Vagina (tissue), 2 donors: ENCODE data around the gene HELZ. TPM values are rescaled to one million over a fixed set of nuclear protein-coding genes. Genes with fewer than 3 reads are reported as not detected.

Source experiments
- DNase-seq, 2 donors: peaks; one replicate each; pipeline ENCODE4 v3.0.0-alpha.2; 2017; ENCODE audit errors: extremely low spot score in 2 of 2
- H3K27ac ChIP-seq: fragments of 200-600 bp; sonication (generic); one replicate; pipeline ENCODE4 v1.5.1; 2019
- H3K27me3 ChIP-seq: fragments of 200-600 bp; sonication (generic); one replicate; pipeline ENCODE4 v1.5.1; 2019
- H3K36me3 ChIP-seq, 2 donors: fragments of 200-600 bp; sonication (generic); one replicate each; pipeline ENCODE4 v1.5.1; 2017 to 2019
- H3K4me1 ChIP-seq: fragments of 200-600 bp; sonication (generic); one replicate; pipeline ENCODE4 v1.5.1; 2019
- H3K4me3 ChIP-seq, 2 donors: fragments of 200-600 bp; sonication (generic); 1 replicate in 1 of 2; 2 replicates in 1 of 2; pipeline ENCODE4 v1.5.1; 2016 to 2019
- H3K9me3 ChIP-seq: fragments of 200-600 bp; sonication (generic); one replicate; pipeline ENCODE4 v1.5.1; 2019
- CTCF ChIP-seq, 3 experiments: fragments of 450-650 bp in 2 of 3; fragments of 200-600 bp in 1 of 3; sonication (generic) in 1 of 3; IDR thresholded peaks; one replicate each; pipeline ENCODE4 v1.5.1; 2017 to 2019; ENCODE audit warnings: antibody characterized with exemption in 3 of 3, mild to moderate bottlenecking in 2 of 3, moderate library complexity in 2 of 3
- POLR2A ChIP-seq, 2 donors: fragments of 450-650 bp; IDR thresholded peaks; one replicate each; pipeline ENCODE4 v1.6.1; 2017; ENCODE audit warnings: antibody characterized with exemption in 2 of 2, mild to moderate bottlenecking in 2 of 2, moderate library complexity in 2 of 2
- POLR2AphosphoS5 ChIP-seq, 2 donors: sonication (generic); formaldehyde crosslinking; IDR thresholded peaks; one replicate each; pipeline ENCODE4 v1.9.0; 2017; ENCODE audit warnings: antibody characterized with exemption in 2 of 2, mild to moderate bottlenecking in 2 of 2, low read depth in 1 of 2; ENCODE audit not compliant: insufficient read depth in 1 of 2
- intact Hi-C: fragments of 100-400 bp; cut with DNase I; formaldehyde crosslinking; loops from one replicate; pipeline ENCODE4 v1.15.1; 2023
- total RNA-seq: library from RNA; depleted of rRNA; stranded (reverse); fragments of >200 nt; gene quantifications from one replicate; pipeline ENCODE4 v1.2.3, GENCODE V29; 2016

The HELZ gene
- total RNA-seq, 1 donor from 2014 or later: 31.4 TPM

DNA sequence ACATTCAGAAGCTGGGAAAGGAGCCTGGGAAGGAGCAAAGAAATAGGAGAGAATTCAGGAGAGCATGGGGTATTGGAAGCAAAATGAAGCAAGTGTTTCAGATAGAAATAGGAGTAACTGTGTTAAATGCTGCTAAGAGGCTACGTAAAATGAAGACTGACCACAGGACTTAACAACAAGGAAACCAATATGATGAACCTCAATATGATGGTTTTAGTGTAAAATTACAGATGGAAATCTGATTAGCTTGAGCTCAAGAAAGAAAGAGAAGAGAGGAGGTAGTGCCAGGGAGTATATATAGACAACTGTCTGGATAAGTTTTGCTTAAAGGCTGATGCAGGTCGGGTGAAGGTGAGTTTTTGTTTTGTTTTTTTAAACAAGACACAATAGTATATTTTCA, 92.2 kb downstream of the HELZ start:
- Histone ChIP-seq H3K27ac (no peak overlapping the region), H3K4me3 (no peak overlapping the region), H3K27me3 (no peaks in the 10 kb centered on the region), H3K4me1 (no peaks in the 10 kb centered on the region), H3K9me3 (no peaks in the 10 kb centered on the region), H3K36me3 (peaks cover 0 to 13% of the 10 kb centered on the region in 2 donors)
- intact Hi-C loops: no loop called here
- no peak for DNase-seq
- TF ChIP-seq POLR2A (IDR thresholded peaks at IDR 0.05) (no peak), CTCF (IDR thresholded peaks at IDR 0.05) (no peak), POLR2AphosphoS5 (IDR thresholded peaks at IDR 0.05; ENCODE audit: insufficient read depth in 1 of 2, low read depth in 1 of 2) (no peak)

DNA sequence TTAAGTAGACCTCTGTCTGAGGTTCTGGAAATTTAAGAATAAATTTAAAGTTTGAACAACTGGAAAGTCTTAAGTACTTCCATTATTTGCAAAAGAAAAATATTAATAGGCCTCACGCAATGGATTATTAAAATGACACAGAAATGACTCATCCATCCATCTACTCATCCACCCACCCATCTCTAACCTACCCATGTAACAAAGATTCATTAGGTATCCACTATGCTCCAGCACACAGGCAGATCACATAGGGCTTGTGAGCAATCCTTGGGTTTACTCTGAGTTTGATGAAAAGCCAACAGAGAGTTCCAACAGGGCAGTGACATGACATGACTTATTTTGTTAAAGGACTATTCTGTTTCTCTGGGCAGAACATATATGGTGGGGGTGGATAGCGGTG, 93.3 kb downstream of the HELZ start:
- H3K9me3 ChIP-seq: no peaks in the 10 kb centered on the region
- TF ChIP-seq POLR2A (IDR thresholded peaks at IDR 0.05) (no peak), CTCF (IDR thresholded peaks at IDR 0.05) (no peak), POLR2AphosphoS5 (IDR thresholded peaks at IDR 0.05; ENCODE audit: insufficient read depth in 1 of 2, low read depth in 1 of 2) (no peak)
- DNase-seq: no peak
- no peak overlapping the region for H3K4me3 ChIP-seq
- intact Hi-C loops: no loop called here
- peaks cover 0 to 24% of the 10 kb centered on the region in 2 donors for H3K36me3 ChIP-seq
- H3K27ac ChIP-seq: no peak overlapping the region
- no peaks in the 10 kb centered on the region for H3K27me3 ChIP-seq
- H3K4me1 ChIP-seq: no peaks in the 10 kb centered on the region

DNA sequence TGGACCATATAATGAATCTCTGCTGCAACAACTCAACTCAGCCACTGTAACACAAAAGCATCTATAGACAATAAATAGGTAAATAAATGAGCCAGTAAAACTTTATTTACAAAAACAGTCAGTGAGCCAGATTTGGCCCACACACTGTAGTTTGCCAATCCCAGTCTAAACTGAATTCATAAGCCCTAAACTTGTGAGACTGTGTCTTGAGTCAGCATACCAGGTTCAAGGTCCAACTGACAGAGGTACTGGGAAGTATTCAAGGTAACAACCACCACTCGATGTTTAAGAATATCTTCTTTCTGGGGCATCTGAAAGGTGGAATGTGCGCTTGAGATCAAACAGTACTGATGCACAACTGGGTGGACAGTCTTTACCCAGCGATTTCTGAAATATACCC, 94.2 kb downstream of the HELZ start:
- H3K27me3 ChIP-seq: no peaks in the 10 kb centered on the region
- H3K27ac ChIP-seq: no peak overlapping the region
- DNase-seq: no peak
- no peaks in the 10 kb centered on the region for H3K4me1 ChIP-seq
- H3K36me3 ChIP-seq: peaks cover 0 to 29% of the 10 kb centered on the region in 2 donors
- TF ChIP-seq POLR2AphosphoS5 (IDR thresholded peaks at IDR 0.05; ENCODE audit: insufficient read depth in 1 of 2, low read depth in 1 of 2): no peak
- no peak for TF ChIP-seq CTCF (IDR thresholded peaks at IDR 0.05)
- no peak for TF ChIP-seq POLR2A (IDR thresholded peaks at IDR 0.05)
- intact Hi-C loops: no loop called here
- no peak overlapping the region for H3K4me3 ChIP-seq
- H3K9me3 ChIP-seq: no peaks in the 10 kb centered on the region

DNA sequence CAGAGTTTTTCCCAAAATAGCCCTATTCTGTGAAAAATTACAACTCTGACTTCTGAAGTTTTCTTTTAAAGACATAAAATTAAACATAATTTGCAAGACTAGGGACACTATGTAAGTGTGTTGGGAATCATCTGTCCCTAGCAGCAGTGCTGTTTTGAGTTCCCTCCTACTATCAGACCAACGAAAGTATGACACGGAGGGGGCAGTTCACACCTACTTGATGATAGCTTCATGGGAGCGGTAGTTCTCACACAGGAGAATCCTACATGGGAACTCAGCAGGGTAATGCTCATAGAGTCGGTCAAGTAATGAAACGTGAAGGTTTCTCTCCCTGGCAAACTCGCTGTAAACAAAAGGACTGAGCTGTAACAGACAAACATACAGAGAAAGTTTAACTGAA, 96.6 kb downstream of the HELZ start:
- intact Hi-C loops: no loop called here
- TF ChIP-seq POLR2A (IDR thresholded peaks at IDR 0.05): no peak
- no peak for TF ChIP-seq CTCF (IDR thresholded peaks at IDR 0.05)
- TF ChIP-seq POLR2AphosphoS5 (IDR thresholded peaks at IDR 0.05; ENCODE audit: insufficient read depth in 1 of 2, low read depth in 1 of 2): no peak
- Histone ChIP-seq H3K27ac (no peak overlapping the region), H3K4me3 (no peak overlapping the region), H3K9me3 (no peaks in the 10 kb centered on the region), H3K36me3 (peaks cover 0 to 46% of the 10 kb centered on the region in 2 donors), H3K27me3 (no peaks in the 10 kb centered on the region), H3K4me1 (no peaks in the 10 kb centered on the region)
- DNase-seq: no peak

DNA sequence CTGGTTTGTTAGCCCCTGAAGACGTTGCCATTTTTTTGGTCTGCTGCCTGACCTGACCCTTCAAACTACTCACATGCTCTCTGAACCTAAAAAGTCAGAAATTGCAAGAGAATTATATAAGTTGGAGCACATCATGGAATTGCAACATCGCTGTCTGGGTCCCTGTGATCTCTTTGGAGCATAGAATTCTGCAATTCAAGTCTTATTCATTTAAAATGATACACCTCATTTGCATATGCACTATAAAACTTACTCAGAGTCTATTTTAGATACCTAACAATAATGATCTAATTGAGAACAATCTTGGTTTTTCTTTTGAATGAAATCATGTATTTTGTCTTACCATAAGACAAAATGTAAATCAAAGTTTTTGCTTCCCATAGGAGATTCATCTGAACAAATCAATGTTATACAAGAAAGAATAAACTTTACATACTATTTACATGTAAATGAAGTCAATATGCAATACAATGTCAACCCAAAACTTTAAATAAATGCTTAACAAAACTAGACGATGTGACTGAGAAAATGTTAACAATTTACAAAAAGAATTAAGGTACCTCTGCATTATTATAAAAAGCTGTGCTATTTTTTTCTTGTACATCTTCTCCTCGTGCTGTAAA, 99.7 kb downstream of the HELZ start:
- Histone ChIP-seq H3K36me3 (peaks cover 0 to 47% of the 10 kb centered on the region in 2 donors), H3K9me3 (no peaks in the 10 kb centered on the region), H3K27me3 (no peaks in the 10 kb centered on the region), H3K27ac (no peak overlapping the region), H3K4me3 (no peak overlapping the region), H3K4me1 (no peaks in the 10 kb centered on the region)
- intact Hi-C loops: no loop called here
- TF ChIP-seq POLR2A (IDR thresholded peaks at IDR 0.05): no peak
- TF ChIP-seq CTCF (IDR thresholded peaks at IDR 0.05): no peak
- TF ChIP-seq POLR2AphosphoS5 (IDR thresholded peaks at IDR 0.05; ENCODE audit: insufficient read depth in 1 of 2, low read depth in 1 of 2): no peak
- DNase-seq: no peak
